Esophagus squamous epithelium (tissue), 5 donors: ENCODE data around the gene UAP1L1. TPM values are rescaled to one million over a fixed set of nuclear protein-coding genes. Genes with fewer than 3 reads are reported as not detected.

ENCODE experiments used
- DNase-seq: peaks from one replicate; lab custom pipeline; 2025; lab: John Stamatoyannopoulos, UW
- H3K27ac ChIP-seq, 4 donors: fragments of 200-600 bp; sonication (generic); one replicate each; pipeline ENCODE4 v1.5.1; 2016 to 2019; ENCODE audit warnings: mild to moderate bottlenecking in 1 of 4
- H3K27me3 ChIP-seq, 4 donors: fragments of 200-600 bp; sonication (generic); 1 replicate in 3 of 4; 2 replicates in 1 of 4; pipeline versions ENCODE4 v1.5.1 to v1.6.0; 2017 to 2021; ENCODE audit warnings: antibody characterized with exemption in 1 of 4
- H3K36me3 ChIP-seq, 3 donors: fragments of 200-600 bp; sonication (generic); one replicate each; pipeline ENCODE4 v1.5.1; 2016 to 2019
- H3K4me1 ChIP-seq, 3 donors: fragments of 200-600 bp; sonication (generic); one replicate each; pipeline ENCODE4 v1.5.1; 2017 to 2019
- H3K4me3 ChIP-seq, 4 donors: fragments of 200-600 bp; sonication (generic); 1 replicate in 3 of 4; 2 replicates in 1 of 4; pipeline ENCODE4 v1.5.1; 2016 to 2019; ENCODE audit warnings: mild to moderate bottlenecking in 2 of 4, moderate library complexity in 1 of 4
- H3K9me3 ChIP-seq, 3 donors: fragments of 200-600 bp; sonication (generic); one replicate each; pipeline ENCODE4 v1.5.1; 2016 to 2019
- CTCF ChIP-seq, 6 experiments: fragments of 450-650 bp in 4 of 6; fragments of 200-600 bp in 2 of 6; sonication (generic) in 2 of 6; IDR thresholded peaks; one replicate each; pipeline ENCODE4 v1.5.1; 2016 to 2019; ENCODE audit warnings: antibody characterized with exemption in 6 of 6, mild to moderate bottlenecking in 4 of 6, moderate library complexity in 4 of 6
- POLR2A ChIP-seq, 4 donors: fragments of 450-650 bp; IDR thresholded peaks; one replicate each; pipeline ENCODE4 v1.6.1; 2017; ENCODE audit warnings: antibody characterized with exemption in 4 of 4, mild to moderate bottlenecking in 4 of 4, moderate library complexity in 3 of 4
- WGBS, 2 donors: methylation state at CpG; one replicate each; pipeline ENCODE4 v1.1.5; 2018; 5-methylcytosine and 5-hydroxymethylcytosine counted together
- intact Hi-C: fragments of 100-400 bp; cut with DNase I; formaldehyde crosslinking; loops from one replicate; pipeline ENCODE4 v1.15.0; 2022
- total RNA-seq, 4 donors: library from RNA; depleted of rRNA; stranded (reverse); fragments of >200 nt; gene quantifications; one replicate each; pipeline ENCODE4 v1.1.0, GENCODE V29; 2016
- donor health status: DM: yes; HTN: yes; CAD: no.

The UAP1L1 gene
- total RNA-seq, 4 donors from 2014 or later: 2.2 to 4.7 (median 3.7) TPM

- Histone ChIP-seq H3K27ac (no peak overlapping the region), H3K36me3 (no peaks in the 10 kb centered on the region), H3K27me3 (peaks cover 0 to 23% (median 0%) of the 10 kb centered on the region in 4 donors), H3K4me3 (no peak overlapping the region), H3K4me1 (peaks cover 24 to 64% (median 31%) of the 10 kb centered on the region in 3 donors), H3K9me3 (no peaks in the 10 kb centered on the region)
- intact Hi-C loops: no loop called here
- no peak for TF ChIP-seq POLR2A (IDR thresholded peaks at IDR 0.05)
- peak; percentile 70 to 89 (median 84) for TF ChIP-seq CTCF (IDR thresholded peaks at IDR 0.05)
- 7 to 33% methylated on average over 3 to 8 of the region's 12 CpGs for WGBS, 2 donors
- DNase-seq: no peak
Measured at GRCh38 chr9:137067860-137068538, 9.3 kb upstream of the UAP1L1 start.

- TF ChIP-seq POLR2A (IDR thresholded peaks at IDR 0.05) (no peak), CTCF (IDR thresholded peaks at IDR 0.05) (no peak)
- Histone ChIP-seq H3K9me3 (no peaks in the 10 kb centered on the region), H3K4me3 (peak overlapping the region in 3 of 4 donors; percentile 34 to 79 (median 58)), H3K27me3 (peaks cover 0 to 23% (median 0%) of the 10 kb centered on the region in 4 donors), H3K36me3 (no peaks in the 10 kb centered on the region), H3K4me1 (peaks cover 22 to 59% (median 31%) of the 10 kb centered on the region in 3 donors), H3K27ac (no peak overlapping the region)
- DNase-seq: no peak
- WGBS, 2 donors: 90 to 91% methylated on average over 3 of the region's 17 CpGs
- intact Hi-C loops: no loop called here
Measured at GRCh38 chr9:137068539-137069507, 8.5 kb upstream of the UAP1L1 start.

- DNase-seq: no peak
- Histone ChIP-seq H3K27me3 (peaks cover 0 to 23% (median 0%) of the 10 kb centered on the region in 4 donors), H3K9me3 (no peaks in the 10 kb centered on the region), H3K4me1 (peaks cover 20 to 51% (median 31%) of the 10 kb centered on the region in 3 donors), H3K36me3 (no peaks in the 10 kb centered on the region), H3K4me3 (peak overlapping the region; percentile 34 to 79 (median 50)), H3K27ac (peak overlapping the region in 2 of 4 donors; percentile 51 to 84)
- intact Hi-C loops: no loop called here
- WGBS, 2 donors: 18% methylated on average over 3 of the region's 52 CpGs; no CpG with 5 or more reads in 1 of the 2 donors
- TF ChIP-seq POLR2A (IDR thresholded peaks at IDR 0.05) (no peak), CTCF (IDR thresholded peaks at IDR 0.05) (no peak)
Measured at GRCh38 chr9:137069508-137070091, 7.7 kb upstream of the UAP1L1 start.

GRCh38 chr9:137070201-137070905 lies 7.0 kb upstream of the UAP1L1 start, which contains the start of gene SAPCD2:
SAPCD2 (minus strand) TSS chr9:137070557; CDS start chr9:137070460, 97 bp downstream.
- H3K9me3 ChIP-seq: no peaks in the 10 kb centered on the region
- intact Hi-C loops: no loop called here
- H3K36me3 ChIP-seq: no peaks in the 10 kb centered on the region
- H3K4me3 ChIP-seq: peak within 1 kb of the TSS; percentile 34 to 79 (median 50)
- peaks cover 0 to 23% (median 0%) of the 10 kb centered on the region in 4 donors for H3K27me3 ChIP-seq
- peak; percentile 49 for DNase-seq
- peak within 1 kb of the TSS; percentile 51 to 84 (median 73) for H3K27ac ChIP-seq
- peaks cover 26 to 49% (median 31%) of the 10 kb centered on the region in 3 donors for H3K4me1 ChIP-seq
- TF ChIP-seq CTCF (IDR thresholded peaks at IDR 0.05) (peak in 1 of 6 experiments; percentile 4), POLR2A (IDR thresholded peaks at IDR 0.05) (peak in 2 of 4 donors; percentile 26 to 60)
- WGBS, 2 donors: 0% methylated on average over 23 to 29 of the region's 74 CpGs
